Measurements from ENCODE around the gene DOCK2. TPM values are rescaled to one million over a fixed set of nuclear protein-coding genes. Genes with fewer than 3 reads are reported as not detected.

DOCK2 gene
- total and polyA plus RNA-seq, 7 donors: 2.3 to 21.1 (median 12.5) TPM

DNA sequence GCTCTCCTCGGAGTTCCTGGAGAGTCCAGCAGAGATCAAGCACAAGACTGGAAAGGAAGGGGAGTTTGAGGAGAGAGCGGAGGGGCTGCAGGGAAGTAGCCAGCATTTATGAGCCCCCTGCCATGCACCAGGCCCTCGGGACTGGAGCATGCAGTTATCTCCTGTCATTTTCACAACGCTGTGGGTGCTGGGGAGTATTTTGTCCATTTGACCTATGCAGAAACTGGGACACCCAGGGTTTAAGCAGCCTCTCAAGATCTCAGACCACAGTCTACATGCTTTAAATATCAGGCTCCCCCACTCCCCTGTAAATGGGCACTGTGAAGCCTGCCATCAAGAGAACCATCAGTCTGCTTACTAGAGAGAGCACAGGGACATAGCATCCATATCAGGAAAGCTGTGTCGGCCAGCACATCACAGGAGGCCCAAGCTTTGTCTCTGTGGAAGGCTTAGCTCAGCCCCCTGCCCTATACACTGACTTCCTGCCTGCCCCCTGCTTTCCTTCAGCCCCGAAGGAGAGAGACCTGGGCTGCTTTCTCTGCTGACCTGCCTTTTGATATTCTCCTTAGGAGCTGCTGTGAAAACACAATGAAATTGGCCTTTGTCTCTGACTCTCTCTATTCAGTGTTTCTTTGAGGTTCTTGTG, 475.9 kb downstream of the DOCK2 start:
- intact Hi-C loops (cut with DNase I): no loop called here

DNA sequence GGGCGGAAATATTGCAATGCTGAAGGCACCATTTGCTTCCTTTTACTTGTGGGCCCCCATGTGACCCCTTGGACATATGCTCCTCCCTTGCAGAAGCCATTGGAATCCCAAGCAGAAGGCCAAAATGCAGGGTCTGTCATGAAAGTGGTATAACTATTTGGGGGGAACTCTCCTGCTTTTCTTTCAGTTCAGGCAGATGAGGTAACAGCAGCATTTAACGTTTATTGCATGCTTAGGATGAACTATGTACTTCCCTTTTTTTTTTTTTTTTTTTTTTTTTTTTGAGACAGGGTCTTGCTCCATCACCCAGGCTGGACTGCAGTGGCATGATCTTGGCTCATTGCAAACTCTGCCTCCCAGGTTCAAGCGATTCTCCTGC, 476.4 kb downstream of the DOCK2 start:
- Histone ChIP-seq H3K4me3 (no peak overlapping the region), H3K27ac (no peak overlapping the region), H3K9me3 (no peaks in the 10 kb centered on the region), H3K36me3 (no peaks in the 10 kb centered on the region), H3K4me1 (no peaks in the 10 kb centered on the region), H3K27me3 (no peaks in the 10 kb centered on the region)
- intact Hi-C loops (cut with DNase I): no loop called here
- DNase-seq: no peak
- WGBS, 2 donors: 59 to 62% methylated on average over 3 of the region's 3 CpGs
- TF ChIP-seq POLR2AphosphoS5 (IDR thresholded peaks at IDR 0.05) (no peak), EP300 (IDR thresholded peaks at IDR 0.05) (no peak), POLR2A (IDR thresholded peaks at IDR 0.05) (no peak)
- TF ChIP-seq, protein P1, sequence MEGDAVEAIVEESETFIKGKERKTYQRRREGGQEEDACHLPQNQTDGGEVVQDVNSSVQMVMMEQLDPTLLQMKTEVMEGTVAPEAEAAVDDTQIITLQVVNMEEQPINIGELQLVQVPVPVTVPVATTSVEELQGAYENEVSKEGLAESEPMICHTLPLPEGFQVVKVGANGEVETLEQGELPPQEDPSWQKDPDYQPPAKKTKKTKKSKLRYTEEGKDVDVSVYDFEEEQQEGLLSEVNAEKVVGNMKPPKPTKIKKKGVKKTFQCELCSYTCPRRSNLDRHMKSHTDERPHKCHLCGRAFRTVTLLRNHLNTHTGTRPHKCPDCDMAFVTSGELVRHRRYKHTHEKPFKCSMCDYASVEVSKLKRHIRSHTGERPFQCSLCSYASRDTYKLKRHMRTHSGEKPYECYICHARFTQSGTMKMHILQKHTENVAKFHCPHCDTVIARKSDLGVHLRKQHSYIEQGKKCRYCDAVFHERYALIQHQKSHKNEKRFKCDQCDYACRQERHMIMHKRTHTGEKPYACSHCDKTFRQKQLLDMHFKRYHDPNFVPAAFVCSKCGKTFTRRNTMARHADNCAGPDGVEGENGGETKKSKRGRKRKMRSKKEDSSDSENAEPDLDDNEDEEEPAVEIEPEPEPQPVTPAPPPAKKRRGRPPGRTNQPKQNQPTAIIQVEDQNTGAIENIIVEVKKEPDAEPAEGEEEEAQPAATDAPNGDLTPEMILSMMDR (IDR thresholded peaks at IDR 0.05): no peak

More for the DNA sequence above, 475.9 kb downstream of the DOCK2 start:
- DNase-seq: no peak
- Histone ChIP-seq H3K27me3 (no peaks in the 10 kb centered on the region), H3K4me3 (no peak overlapping the region), H3K4me1 (no peaks in the 10 kb centered on the region), H3K9me3 (no peaks in the 10 kb centered on the region), H3K36me3 (no peaks in the 10 kb centered on the region), H3K27ac (no peak overlapping the region)
- TF ChIP-seq, protein P1 (IDR thresholded peaks at IDR 0.05): no peak
- TF ChIP-seq EP300 (IDR thresholded peaks at IDR 0.05): no peak
- no peak for TF ChIP-seq POLR2A (IDR thresholded peaks at IDR 0.05)
- no peak for TF ChIP-seq POLR2AphosphoS5 (IDR thresholded peaks at IDR 0.05)
- WGBS, 2 donors: 50 to 73% methylated on average over 6 of the region's 6 CpGs

DNA sequence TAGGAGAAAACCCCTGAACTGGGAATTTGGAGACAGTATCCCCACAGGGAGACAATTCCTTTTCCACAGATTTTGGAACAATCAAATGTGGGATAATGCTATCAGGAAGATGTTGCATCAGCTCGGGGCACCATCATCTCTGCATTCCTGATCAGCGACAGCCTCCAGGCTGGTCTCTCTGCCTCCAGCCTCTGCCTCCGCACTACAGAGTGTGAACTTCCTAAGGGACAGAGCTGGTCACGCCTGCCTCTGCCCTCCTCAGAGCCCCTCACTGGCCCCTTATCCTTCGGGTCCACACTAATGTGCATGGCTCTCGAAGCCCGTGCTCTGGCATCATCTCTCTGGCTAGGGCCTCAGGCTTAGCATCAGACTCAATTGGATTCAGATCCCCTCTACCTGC, 477.2 kb downstream of the DOCK2 start:
- Histone ChIP-seq H3K4me1 (no peaks in the 10 kb centered on the region), H3K27me3 (no peaks in the 10 kb centered on the region), H3K4me3 (no peak overlapping the region), H3K9me3 (no peaks in the 10 kb centered on the region), H3K27ac (no peak overlapping the region), H3K36me3 (no peaks in the 10 kb centered on the region)
- TF ChIP-seq POLR2AphosphoS5 (IDR thresholded peaks at IDR 0.05) (no peak), EP300 (IDR thresholded peaks at IDR 0.05) (no peak), POLR2A (IDR thresholded peaks at IDR 0.05) (no peak)
- TF ChIP-seq, protein P1 (IDR thresholded peaks at IDR 0.05): no peak
- intact Hi-C loops (cut with DNase I): no loop called here
- 71 to 83% methylated on average over 7 of the region's 7 CpGs for WGBS, 2 donors
- no peak for DNase-seq

DNA sequence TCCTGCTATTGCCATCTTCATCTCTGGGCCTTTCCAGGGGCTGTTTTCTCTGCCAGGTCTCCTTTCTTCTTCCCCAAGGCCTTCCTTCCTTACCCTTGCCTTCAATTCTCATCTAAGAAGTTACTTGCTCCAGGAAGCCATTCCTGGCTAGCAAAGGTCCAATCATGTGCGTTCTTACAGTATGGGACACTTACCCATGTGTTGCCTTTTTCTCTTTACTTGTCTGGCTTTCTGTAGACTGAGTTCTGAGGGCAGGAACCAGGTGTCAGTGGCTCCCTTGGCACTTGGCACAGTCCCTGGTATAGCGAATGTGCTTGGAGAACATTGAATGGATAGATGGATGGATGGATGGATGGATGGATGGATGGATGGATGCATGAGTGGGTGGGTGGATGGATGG, 478.9 kb downstream of the DOCK2 start:
- no peaks in the 10 kb centered on the region for H3K4me1 ChIP-seq
- intact Hi-C loops (cut with DNase I): no loop called here
- DNase-seq: no peak
- WGBS, 2 donors: 87 to 94% methylated on average over 2 of the region's 2 CpGs
- H3K4me3 ChIP-seq: no peak overlapping the region
- H3K9me3 ChIP-seq: no peaks in the 10 kb centered on the region
- H3K36me3 ChIP-seq: no peaks in the 10 kb centered on the region
- TF ChIP-seq POLR2AphosphoS5 (IDR thresholded peaks at IDR 0.05) (no peak), POLR2A (IDR thresholded peaks at IDR 0.05) (no peak), EP300 (IDR thresholded peaks at IDR 0.05) (no peak)
- TF ChIP-seq, protein P1 (IDR thresholded peaks at IDR 0.05): no peak
- no peaks in the 10 kb centered on the region for H3K27me3 ChIP-seq
- no peak overlapping the region for H3K27ac ChIP-seq

DNA sequence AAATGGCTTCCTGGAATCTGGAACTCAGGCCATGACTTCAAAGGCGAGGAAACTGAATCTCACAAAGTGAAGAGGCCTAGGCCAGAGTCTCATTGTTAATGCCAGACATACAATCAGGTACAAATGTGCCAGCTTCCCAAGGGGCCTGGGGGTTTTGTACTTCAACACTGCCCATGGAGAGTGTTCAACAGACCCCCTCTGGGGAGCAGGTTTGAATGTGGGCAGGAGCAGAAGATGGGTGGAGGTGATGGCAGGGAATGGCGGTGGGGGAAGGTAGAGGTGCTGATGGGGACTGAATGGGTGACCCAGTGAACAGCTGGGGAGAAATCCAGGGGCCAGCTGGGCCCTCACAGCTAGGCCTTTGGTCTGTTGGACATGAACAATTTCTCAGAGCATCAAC, 480.7 kb downstream of the DOCK2 start:
- no peaks in the 10 kb centered on the region for H3K9me3 ChIP-seq
- WGBS, 2 donors: 79 to 91% methylated on average over 2 of the region's 2 CpGs
- H3K27ac ChIP-seq: no peak overlapping the region
- no peaks in the 10 kb centered on the region for H3K4me1 ChIP-seq
- no peaks in the 10 kb centered on the region for H3K27me3 ChIP-seq
- intact Hi-C loops (cut with DNase I): no loop called here
- DNase-seq: no peak
- no peak overlapping the region for H3K4me3 ChIP-seq
- H3K36me3 ChIP-seq: no peaks in the 10 kb centered on the region
- no peak for TF ChIP-seq POLR2AphosphoS5 (IDR thresholded peaks at IDR 0.05)
- TF ChIP-seq EP300 (IDR thresholded peaks at IDR 0.05): no peak
- no peak for TF ChIP-seq POLR2A (IDR thresholded peaks at IDR 0.05)
- TF ChIP-seq, protein P1 (IDR thresholded peaks at IDR 0.05): no peak
